NB4 (cell line): ENCODE data around the gene RAPGEF5.

Experiments used
- DNase-seq: peaks from one replicate; pipeline ENCODE4 v3.0.0; 2010; ENCODE audit warnings: low read depth
- H3K4me3 ChIP-seq: one replicate; pipeline ENCODE4 v1.5.1; 2011; ENCODE audit warnings: mild to moderate bottlenecking, low read depth, low read length, moderate library complexity
- MYC ChIP-seq: IDR thresholded peaks from 2 replicates; pipeline ENCODE4 v1.6.1; 2011; ENCODE audit warnings: low read depth, low read length
- POLR2A ChIP-seq: IDR thresholded peaks from 2 replicates; pipeline ENCODE4 v1.6.1; 2011; ENCODE audit warnings: mild to moderate bottlenecking; ENCODE audit not compliant: insufficient read length; ENCODE audit errors: extremely low read depth
- TF ChIP-seq, protein P1 (sequence below): IDR thresholded peaks from 2 replicates; pipeline ENCODE4 v1.6.1; 2011; ENCODE audit warnings: low read depth, low read length
- TF ChIP-seq, protein P2 (sequence below): IDR thresholded peaks from one replicate; pipeline ENCODE4 v1.5.1; 2012; ENCODE audit warnings: low read depth, low read length

The RAPGEF5 gene

DNA sequence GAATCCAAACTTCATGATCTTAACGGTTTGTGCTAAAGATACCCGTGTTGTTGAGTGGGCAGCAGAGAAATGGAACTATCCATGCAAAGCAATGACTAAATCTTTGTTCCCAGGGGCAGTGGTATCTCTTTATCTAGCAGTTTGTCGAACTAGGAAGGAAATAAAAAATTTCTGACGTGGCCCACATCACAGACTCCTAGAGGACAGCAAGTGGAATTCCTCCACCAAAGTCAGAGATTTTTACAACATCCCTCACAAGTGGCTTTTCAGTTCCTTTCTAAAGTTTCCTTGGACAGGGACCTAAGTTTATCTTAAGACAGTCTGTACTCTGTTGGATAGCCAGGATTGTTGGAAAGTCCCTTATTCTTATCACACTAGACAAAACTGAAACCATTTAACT lies 136.0 kb downstream of the RAPGEF5 start:
- TF ChIP-seq, protein P1, sequence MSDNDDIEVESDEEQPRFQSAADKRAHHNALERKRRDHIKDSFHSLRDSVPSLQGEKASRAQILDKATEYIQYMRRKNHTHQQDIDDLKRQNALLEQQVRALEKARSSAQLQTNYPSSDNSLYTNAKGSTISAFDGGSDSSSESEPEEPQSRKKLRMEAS = no peak
- TF ChIP-seq, protein P2, sequence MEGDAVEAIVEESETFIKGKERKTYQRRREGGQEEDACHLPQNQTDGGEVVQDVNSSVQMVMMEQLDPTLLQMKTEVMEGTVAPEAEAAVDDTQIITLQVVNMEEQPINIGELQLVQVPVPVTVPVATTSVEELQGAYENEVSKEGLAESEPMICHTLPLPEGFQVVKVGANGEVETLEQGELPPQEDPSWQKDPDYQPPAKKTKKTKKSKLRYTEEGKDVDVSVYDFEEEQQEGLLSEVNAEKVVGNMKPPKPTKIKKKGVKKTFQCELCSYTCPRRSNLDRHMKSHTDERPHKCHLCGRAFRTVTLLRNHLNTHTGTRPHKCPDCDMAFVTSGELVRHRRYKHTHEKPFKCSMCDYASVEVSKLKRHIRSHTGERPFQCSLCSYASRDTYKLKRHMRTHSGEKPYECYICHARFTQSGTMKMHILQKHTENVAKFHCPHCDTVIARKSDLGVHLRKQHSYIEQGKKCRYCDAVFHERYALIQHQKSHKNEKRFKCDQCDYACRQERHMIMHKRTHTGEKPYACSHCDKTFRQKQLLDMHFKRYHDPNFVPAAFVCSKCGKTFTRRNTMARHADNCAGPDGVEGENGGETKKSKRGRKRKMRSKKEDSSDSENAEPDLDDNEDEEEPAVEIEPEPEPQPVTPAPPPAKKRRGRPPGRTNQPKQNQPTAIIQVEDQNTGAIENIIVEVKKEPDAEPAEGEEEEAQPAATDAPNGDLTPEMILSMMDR = no peak
- TF ChIP-seq POLR2A (no peak), MYC (no peak)
- no peak for DNase-seq
- no peak overlapping the region for H3K4me3 ChIP-seq

DNA sequence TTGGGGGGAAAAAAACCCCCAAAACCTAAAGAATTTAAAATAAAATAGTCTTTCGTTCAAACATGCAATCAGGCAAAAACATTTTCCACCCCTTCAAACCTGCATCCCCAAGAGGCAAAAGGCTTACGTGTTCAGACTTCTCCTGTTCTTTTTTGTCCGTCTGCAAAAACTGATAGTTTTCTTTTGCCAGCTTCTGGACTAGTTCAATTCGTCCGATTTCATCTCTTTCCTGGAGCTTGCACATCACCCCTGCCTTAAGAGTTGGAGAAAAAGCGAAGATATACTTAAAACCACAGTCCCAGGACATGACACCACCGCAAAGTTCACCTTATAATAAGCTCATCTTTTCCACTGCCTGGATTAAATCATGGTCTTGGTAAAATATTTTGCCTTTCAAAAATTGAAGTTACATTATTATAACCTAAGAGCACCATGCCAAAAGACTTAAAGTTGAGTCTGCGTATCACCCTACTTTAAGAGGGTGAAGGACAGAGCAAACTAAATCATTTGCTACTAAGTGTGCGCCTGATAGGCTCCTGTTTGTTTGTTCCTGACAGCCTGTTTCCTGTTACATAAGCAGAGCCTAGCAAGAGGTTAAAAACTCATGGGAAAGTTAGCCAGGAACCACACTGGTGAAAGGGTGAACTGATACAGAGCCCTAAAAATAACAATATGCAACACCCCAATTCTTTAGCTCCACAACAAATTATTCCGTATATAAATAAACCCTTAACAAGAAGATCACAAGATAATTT lies 137.0 kb downstream of the RAPGEF5 start:
- no peak for DNase-seq
- no peak for TF ChIP-seq POLR2A
- no peak overlapping the region for H3K4me3 ChIP-seq

DNA sequence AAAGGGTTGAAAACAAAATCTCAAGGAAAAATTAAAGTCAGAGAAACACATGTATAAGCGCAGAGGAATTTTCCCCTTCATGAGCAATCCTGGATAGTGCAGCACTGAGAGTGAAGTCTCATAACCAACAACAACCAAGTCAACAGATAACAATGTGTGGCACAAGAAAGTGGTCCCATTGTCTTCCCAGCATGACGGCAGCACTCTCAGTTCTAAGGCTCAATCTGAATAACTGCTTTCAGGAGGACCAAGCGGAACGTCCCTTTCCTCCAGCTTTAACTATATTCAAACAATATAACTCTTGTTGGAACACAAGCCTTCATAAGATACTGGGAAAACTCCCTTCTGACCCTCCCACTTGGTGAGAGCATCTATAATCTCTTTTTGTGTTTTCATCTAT lies 137.9 kb downstream of the RAPGEF5 start:
- no peak overlapping the region for H3K4me3 ChIP-seq
- TF ChIP-seq, protein P2 = no peak
- no peak for TF ChIP-seq MYC
- no peak for TF ChIP-seq POLR2A
- TF ChIP-seq, protein P1 = no peak
- no peak for DNase-seq

DNA sequence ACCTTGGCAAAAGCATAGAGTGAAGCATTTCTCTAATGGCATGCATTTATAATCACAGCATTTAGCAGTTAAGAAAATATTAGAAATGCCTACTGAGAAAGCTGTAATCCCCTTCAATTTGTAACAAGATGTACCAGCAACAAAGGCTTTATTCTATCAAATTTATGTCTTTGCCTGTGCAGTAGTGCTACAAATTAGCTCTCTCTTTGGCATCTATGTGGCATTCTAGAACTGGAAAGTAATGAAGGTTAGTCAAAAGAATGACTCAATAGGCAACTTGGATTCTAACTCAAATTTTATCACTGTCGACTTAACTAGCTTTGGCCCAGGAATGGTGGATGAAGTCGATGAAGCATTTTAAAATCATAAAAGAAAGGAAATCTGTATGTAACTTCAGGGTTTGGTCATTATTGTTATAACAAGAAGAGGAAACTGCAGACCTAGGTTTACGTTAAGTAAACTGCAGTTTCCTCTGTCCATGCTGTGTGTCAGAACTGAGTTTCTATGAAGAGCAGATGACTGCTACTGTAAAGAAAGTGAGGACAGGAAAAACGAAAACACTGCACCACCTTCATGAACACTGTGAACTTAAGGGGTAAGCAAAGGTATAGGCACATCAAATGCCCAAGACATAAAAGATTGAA lies 140.0 kb downstream of the RAPGEF5 start:
- TF ChIP-seq MYC = no peak
- TF ChIP-seq, protein P2 = no peak
- TF ChIP-seq, protein P1 = no peak
- no peak for TF ChIP-seq POLR2A
- no peak for DNase-seq
- H3K4me3 ChIP-seq = no peak overlapping the region

DNA sequence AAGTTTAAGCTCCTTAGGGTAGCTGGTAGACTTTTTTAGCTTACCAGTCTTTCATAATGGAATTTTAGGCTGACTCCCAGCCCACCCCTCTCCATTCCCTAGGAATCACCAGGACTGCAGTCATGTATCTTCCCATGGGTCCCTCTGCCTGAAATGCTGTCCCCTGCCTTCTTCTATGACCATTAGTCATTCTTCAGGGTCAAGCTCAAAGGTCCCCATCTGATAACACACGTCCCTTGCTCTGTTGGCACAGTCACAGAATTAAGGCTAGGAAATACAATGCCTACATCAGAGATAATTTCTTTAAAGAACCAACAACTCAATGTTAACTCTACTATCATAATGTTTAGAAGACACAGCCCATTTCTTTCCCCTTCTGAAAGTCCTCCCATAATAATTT lies 140.6 kb downstream of the RAPGEF5 start:
- no peak for DNase-seq
- no peak overlapping the region for H3K4me3 ChIP-seq
- no peak for TF ChIP-seq POLR2A
- TF ChIP-seq, protein P1 = no peak
- TF ChIP-seq, protein P2 = no peak
- no peak for TF ChIP-seq MYC

DNA sequence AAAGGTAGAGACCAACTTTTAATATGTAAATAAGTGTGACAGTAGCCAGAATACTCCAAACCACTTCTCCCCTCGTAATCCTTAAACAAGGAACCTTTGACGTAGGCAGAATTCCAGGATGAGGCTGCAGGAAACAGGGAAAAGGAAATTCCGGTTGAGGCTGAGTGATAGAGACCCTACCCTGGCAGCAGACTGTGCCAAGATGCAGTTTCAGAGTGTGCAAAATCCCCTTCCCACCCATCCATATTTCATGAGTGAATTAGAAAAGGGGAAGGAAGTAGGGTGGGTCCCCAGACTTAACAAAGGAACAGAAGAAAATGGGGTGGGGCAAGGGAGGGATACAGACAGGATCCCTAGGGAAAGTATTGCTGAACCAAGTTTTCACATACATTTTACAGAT lies 143.0 kb downstream of the RAPGEF5 start:
- H3K4me3 ChIP-seq = no peak overlapping the region
- no peak for DNase-seq
- TF ChIP-seq POLR2A (no peak), MYC (no peak)
- TF ChIP-seq, protein P1 = no peak
